Activated naive CD4-positive, alpha-beta T cell (primary cell): ENCODE data around the gene C6orf52.

ENCODE experiments used
- DNase-seq, 4 experiments: peaks; one replicate each; lab custom pipeline; 2025; lab: John Stamatoyannopoulos, UW

Gene C6orf52

DNA sequence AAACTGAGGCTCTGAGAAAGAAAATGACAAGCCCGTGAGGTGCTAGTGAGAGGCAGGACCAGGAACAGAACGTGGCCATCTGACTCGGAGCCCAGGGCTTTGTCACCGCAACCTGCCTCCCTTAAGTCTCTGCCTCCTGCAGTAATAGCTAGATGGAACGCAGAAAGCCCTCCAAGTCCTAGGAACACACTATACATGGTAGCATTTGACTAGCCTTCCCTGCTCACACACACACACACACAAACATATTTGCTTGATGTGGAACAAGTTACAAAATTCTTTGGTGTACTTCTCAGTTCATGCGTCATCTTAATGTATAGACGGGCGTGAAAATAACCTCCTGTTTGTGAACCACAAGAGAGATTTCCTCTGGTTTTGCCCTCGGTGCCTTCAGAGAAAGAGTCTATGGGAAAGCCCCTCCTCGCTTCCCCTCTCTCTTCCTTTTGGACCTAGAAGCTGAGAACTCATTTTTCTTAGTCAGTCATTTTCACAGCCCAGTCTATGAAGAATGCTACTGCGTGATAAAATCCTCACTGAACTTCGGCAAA is 38.8 kb downstream of the C6orf52 start:
- DNase-seq: no peak

- DNase-seq: no peak
These were observed 50.2 kb downstream of the C6orf52 start for GRCh38 chr6:10644225-10644624.

- no peak for DNase-seq
These were observed 51.2 kb downstream of the C6orf52 start for GRCh38 chr6:10643201-10643651.

- DNase-seq: no peak
These were observed 52.9 kb downstream of the C6orf52 start for GRCh38 chr6:10641528-10641927.

GRCh38 chr6:10640412-10640811 is 54.0 kb downstream of the C6orf52 start:
- no peak for DNase-seq

DNA sequence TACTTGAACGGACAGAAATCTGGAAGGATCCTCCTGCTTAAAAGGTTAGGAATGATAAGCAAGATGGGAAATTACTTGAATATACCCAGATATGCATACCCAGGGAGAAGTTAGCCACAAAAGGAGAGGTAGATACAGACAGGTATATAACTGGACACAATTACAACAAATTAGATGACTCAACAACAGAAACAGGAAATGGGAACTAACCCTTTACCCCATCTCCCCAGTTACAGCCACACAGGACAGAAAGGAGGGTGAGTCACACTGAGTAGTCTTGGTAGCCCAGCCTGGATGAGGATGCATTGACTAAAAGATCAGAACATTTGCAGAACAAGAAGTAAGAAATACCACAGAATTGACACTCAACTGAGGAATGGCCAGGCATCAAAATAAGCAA is 61.2 kb downstream of the C6orf52 start:
- DNase-seq: no peak

DNA sequence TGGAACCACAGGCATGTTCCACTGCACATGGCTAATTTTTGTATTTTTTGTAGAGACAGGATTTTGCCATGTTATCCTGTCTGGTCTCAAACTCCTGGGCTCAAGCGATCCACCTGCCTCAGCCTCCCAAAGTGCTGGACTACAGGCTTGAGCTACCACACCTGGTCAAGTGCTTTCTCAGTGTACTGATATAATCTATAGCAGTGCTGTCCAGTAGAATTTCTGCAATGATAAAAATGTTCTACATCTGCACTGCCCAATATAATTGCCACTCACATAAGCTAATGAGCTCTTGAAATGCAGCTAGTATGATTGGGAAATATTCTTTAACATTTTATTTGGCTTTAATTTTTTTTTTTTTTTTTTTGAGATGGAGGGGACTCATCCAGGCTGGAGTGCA is 64.2 kb downstream of the C6orf52 start:
- no peak for DNase-seq

DNA sequence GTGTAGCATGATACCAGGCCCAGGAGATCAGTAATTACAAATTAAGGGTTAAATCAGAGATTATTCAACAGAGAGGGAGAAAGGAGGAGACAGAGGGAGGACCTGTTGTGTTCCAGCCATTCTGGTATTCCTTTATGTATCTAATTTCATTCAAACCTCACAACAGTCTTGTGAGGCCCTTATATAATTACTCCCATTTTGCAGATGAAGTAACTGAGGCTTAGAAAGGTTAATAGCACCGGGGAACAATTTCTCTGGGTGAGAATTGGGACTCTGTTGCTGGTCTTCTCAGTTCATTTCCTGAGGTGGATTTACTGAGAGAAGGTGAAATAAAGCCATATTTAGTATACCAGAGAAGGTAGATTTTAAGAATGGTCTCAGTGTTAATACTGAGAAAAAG is 66.6 kb downstream of the C6orf52 start:
- DNase-seq: no peak

- DNase-seq: no peak
These were observed 68.2 kb downstream of the C6orf52 start for GRCh38 chr6:10626154-10626741.

DNA sequence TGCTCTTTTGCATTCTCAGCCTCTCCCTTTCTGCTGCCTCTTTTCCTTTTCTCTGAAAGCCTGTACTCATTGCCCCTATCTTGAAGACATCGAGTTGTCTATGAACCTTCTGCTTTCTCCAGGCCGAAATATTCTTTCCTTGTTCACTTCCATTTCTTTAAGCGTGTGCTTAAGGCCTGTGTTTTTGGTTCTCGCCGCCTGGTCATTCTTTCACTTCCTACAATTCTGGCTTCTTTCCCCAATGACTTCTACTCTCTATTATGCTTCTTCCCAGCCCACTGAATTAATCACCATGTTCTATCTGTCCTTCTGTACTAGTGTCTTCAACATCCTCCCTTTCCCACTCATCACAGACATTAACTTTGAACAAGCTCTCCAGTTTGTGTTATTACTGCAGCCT is 69.6 kb downstream of the C6orf52 start:
- no peak for DNase-seq

GRCh38 chr6:10621847-10622246 is 72.6 kb downstream of the C6orf52 start:
- no peak for DNase-seq
